HepG2 (cell line): ENCODE results near the gene LRRC15. TPM values are rescaled to one million over a fixed set of nuclear protein-coding genes. Genes with fewer than 3 reads are reported as not detected.

Source experiments
- ATAC-seq: fragments of 200-7000 bp; cut with Tn5 transposase; 3 replicates; pipeline ENCODE4 v1.9.1; 2020; ENCODE audit warnings: mild to moderate bottlenecking, moderate library complexity
- BruUV-seq: library from RNA; stranded (reverse); fragments of 400-500 nt; replicated peaks from 2 replicates; lab custom pipeline; 2021; lab: Mats Ljungman, UMichigan
- CTCF ChIA-PET: fragments of 300-600 bp; formaldehyde crosslinking; extraction: SDS; loops from one replicate; lab custom pipeline; 2021; ENCODE audit warnings: low total read pairs, inconsistent platforms, low intra/inter-chr PET ratio; lab: Yijun Ruan, JAX
- POLR2A ChIA-PET: fragments of 350-600 bp; sonication (Branson Sonifier 250); formaldehyde crosslinking; loops from one replicate; lab custom pipeline; 2020; ENCODE audit warnings: antibody characterized with exemption, inconsistent platforms; lab: Yijun Ruan, JAX
- DNase-seq: peaks from one replicate; pipeline ENCODE4 v3.0.0-alpha.2; 2015; ENCODE audit warnings: low spot score
- FAIRE-seq: peaks from 3 replicates; lab custom pipeline; 2011; peaks lifted over from hg19 to GRCh38; lab: Jason Lieb, UNC
- H2AFZ ChIP-seq: one replicate; pipeline ENCODE4 v1.6.1; 2011; ENCODE audit warnings: low read length, inconsistent platforms
- H3K27ac ChIP-seq: fragments of 300-600 bp; 3 replicates; pipeline ENCODE4 v1.8.0; 2011; ENCODE audit warnings: mixed run types, mild to moderate bottlenecking, mixed read lengths, low read length, inconsistent platforms; ENCODE audit not compliant: insufficient read depth; ENCODE audit errors: extremely low read length
- H3K27me3 ChIP-seq, 2 experiments: fragments of 200-600 bp in 1 of 2; 2 replicates in 1 of 2; 3 replicates in 1 of 2; pipeline versions ENCODE4 v1.6.0 to v1.8.0; 2011; ENCODE audit warnings: low read length in 2 of 2, mild to moderate bottlenecking in 2 of 2, moderate library complexity in 2 of 2, inconsistent platforms in 1 of 2; ENCODE audit not compliant: insufficient read depth in 2 of 2, control insufficient read depth in 1 of 2
- H3K36me3 ChIP-seq, 2 experiments: fragments of 200-600 bp in 1 of 2; replicated peaks in 1 of 2; 2 replicates in 1 of 2; 3 replicates in 1 of 2; pipeline versions ENCODE4 v1.5.1 to v1.8.0; 2011; ENCODE audit warnings: low read length in 2 of 2, inconsistent platforms in 1 of 2; ENCODE audit not compliant: insufficient read depth in 2 of 2, control insufficient read depth in 1 of 2
- H3K4me1 ChIP-seq: 2 replicates; pipeline ENCODE4 v1.5.1; 2012; ENCODE audit warnings: low read length, inconsistent platforms; ENCODE audit not compliant: insufficient read depth
- H3K4me2 ChIP-seq: 2 replicates; pipeline ENCODE4 v1.6.0; 2011; ENCODE audit warnings: low read depth, low read length, inconsistent platforms
- H3K4me3 ChIP-seq, 3 experiments: fragments of 200-600 bp in 1 of 3; sonication (generic), shearing (Covaris generic) in 1 of 3; replicated peaks in 1 of 3; 2 replicates each; pipeline ENCODE4 v1.5.1; 2011 to 2016; ENCODE audit warnings: low read length in 3 of 3, inconsistent platforms in 2 of 3, low read depth in 2 of 3, mild to moderate bottlenecking in 2 of 3, control low read depth in 1 of 3, mixed read lengths in 1 of 3; ENCODE audit not compliant: insufficient read depth in 1 of 3
- H3K79me2 ChIP-seq: one replicate; pipeline ENCODE4 v1.6.1; 2011; ENCODE audit warnings: low read length, inconsistent platforms; ENCODE audit not compliant: insufficient read depth
- H3K9ac ChIP-seq: 2 replicates; pipeline ENCODE4 v1.6.0; 2011; ENCODE audit warnings: mild to moderate bottlenecking, low read depth, low read length, inconsistent platforms; ENCODE audit not compliant: insufficient read depth
- H3K9me3 ChIP-seq: 2 replicates; pipeline ENCODE4 v1.5.1; 2012; ENCODE audit warnings: mild to moderate bottlenecking, low read length
- H4K20me1 ChIP-seq: 2 replicates; pipeline ENCODE4 v1.6.0; 2011; ENCODE audit warnings: inconsistent platforms, mild to moderate bottlenecking, low read length, moderate library complexity; ENCODE audit not compliant: insufficient read depth
- GTF2F1 ChIP-seq: fragments of 150-350 bp; IDR thresholded peaks from 2 replicates; pipeline ENCODE4 v1.6.1; 2014; ENCODE audit warnings: low read length
- HMGXB4 ChIP-seq, 2 experiments: sonication (generic) in 1 of 2; formaldehyde crosslinking in 1 of 2; IDR thresholded peaks; 2 replicates each; pipeline versions ENCODE4 v1.4.0 to v1.6.1; 2018 to 2020; ENCODE audit warnings: missing genetic modification reagents in 2 of 2, borderline replicate concordance in 1 of 2, low read depth in 1 of 2, mild to moderate bottlenecking in 1 of 2, missing biosample characterization in 1 of 2
- MAFF ChIP-seq: IDR thresholded peaks from 2 replicates; pipeline ENCODE4 v1.6.1; 2011; ENCODE audit warnings: low read depth, low read length, improper control_type of control experiment
- MAFG ChIP-seq: sonication (generic); formaldehyde crosslinking; IDR thresholded peaks from 2 replicates; pipeline ENCODE4 v1.5.1; 2020; ENCODE audit warnings: mild to moderate bottlenecking, missing genetic modification reagents
- REXO4 ChIP-seq: sonication (generic); formaldehyde crosslinking; IDR thresholded peaks from 2 replicates; pipeline ENCODE4 v1.8.0; 2022; ENCODE audit warnings: missing genetic modification reagents, mild to moderate bottlenecking, borderline replicate concordance
- SRSF1 ChIP-seq: fragments of 200-400 bp; formaldehyde crosslinking; optimal IDR thresholded peaks from 2 replicates; pipeline ENCODE3; 2017; ENCODE audit warnings: mild to moderate bottlenecking, low read depth, low read length, moderate library complexity
- STAT5B ChIP-seq: sonication (generic); formaldehyde crosslinking; IDR thresholded peaks from 2 replicates; pipeline ENCODE4 v1.4.0; 2020; ENCODE audit warnings: missing genetic modification reagents
- SYNCRIP ChIP-seq: fragments of 200-400 bp; formaldehyde crosslinking; IDR thresholded peaks from 2 replicates; pipeline ENCODE4 v1.6.1; 2018; ENCODE audit warnings: mild to moderate bottlenecking, low read depth, low read length; ENCODE audit not compliant: insufficient read depth
- ZNF274 ChIP-seq: sonication (generic); formaldehyde crosslinking; IDR thresholded peaks from 2 replicates; pipeline ENCODE4 v1.5.1; 2020; ENCODE audit warnings: mild to moderate bottlenecking, missing genetic modification reagents
- ZNF34 ChIP-seq: sonication (generic); formaldehyde crosslinking; IDR thresholded peaks from 2 replicates; pipeline ENCODE4 v1.4.0; 2020; ENCODE audit warnings: mild to moderate bottlenecking, missing genetic modification reagents, borderline replicate concordance
- ZNF343 ChIP-seq: sonication (generic); formaldehyde crosslinking; IDR thresholded peaks from 2 replicates; pipeline ENCODE4 v1.4.0; 2020; ENCODE audit warnings: mild to moderate bottlenecking, missing genetic modification reagents
- ZUFSP ChIP-seq: sonication (generic); formaldehyde crosslinking; IDR thresholded peaks from 2 replicates; pipeline ENCODE4 v1.9.0; 2021; ENCODE audit warnings: missing genetic modification reagents, mild to moderate bottlenecking, borderline replicate concordance
- WGBS: methylation state at CpG from one replicate; pipeline ENCODE4 v1.1.6; 2017; ENCODE audit warnings: low lambda C conversion rate; 5-methylcytosine and 5-hydroxymethylcytosine counted together
- in situ Hi-C: cut with HindIII; loops from 2 replicates; pipeline ENCODE4 v1.10.0; 2017; ENCODE audit warnings: low pct_unique_long_range_greater_than_20kb; ENCODE audit not compliant: extremely low pct_ligation_motif_present
- intact Hi-C: fragments of 100-400 bp; cut with micrococcal nuclease; formaldehyde crosslinking; loops from one replicate; pipeline ENCODE4 v1.10.0; 2022; ENCODE audit not compliant: unreplicated experiment
- polyA plus RNA-seq, 8 experiments: library from polyadenylated mRNA; depleted of rRNA in 3 of 8; stranded (reverse) in 7 of 8; unstranded in 1 of 8; fragments of >200 nt; fragmentation: Illumina TruSeq in 4 of 8; extraction: Trizol in 4 of 8; gene quantifications; 2 replicates each; pipeline versions ENCODE4 v1.2.1 to v1.2.3, GENCODE V29; 2011 to 2016; ENCODE audit warnings: low read depth in 4 of 8, missing spikeins in 1 of 8, mixed read lengths in 1 of 8; ENCODE audit not compliant: insufficient read depth in 1 of 8
- total RNA-seq, 5 experiments: library from RNA; depleted of rRNA; stranded (reverse); fragments of >200 nt; fragmentation: Illumina TruSeq; extraction: Trizol; gene quantifications; 2 replicates each; pipeline ENCODE4 v1.2.3, GENCODE V29; 2016; ENCODE audit warnings: low read depth in 1 of 5
- TF ChIP-seq, protein P1 (sequence below): sonication (generic); formaldehyde crosslinking; IDR thresholded peaks from 2 replicates; pipeline ENCODE4 v1.5.0; 2020; ENCODE audit warnings: mild to moderate bottlenecking, low read depth, missing genetic modification reagents, borderline replicate concordance

LRRC15 gene
- total and polyA plus RNA-seq, 2 of the 13 experiments (the other 11 are each of a cell fraction or from before 2014, with no cell fraction given): not detected

DNA sequence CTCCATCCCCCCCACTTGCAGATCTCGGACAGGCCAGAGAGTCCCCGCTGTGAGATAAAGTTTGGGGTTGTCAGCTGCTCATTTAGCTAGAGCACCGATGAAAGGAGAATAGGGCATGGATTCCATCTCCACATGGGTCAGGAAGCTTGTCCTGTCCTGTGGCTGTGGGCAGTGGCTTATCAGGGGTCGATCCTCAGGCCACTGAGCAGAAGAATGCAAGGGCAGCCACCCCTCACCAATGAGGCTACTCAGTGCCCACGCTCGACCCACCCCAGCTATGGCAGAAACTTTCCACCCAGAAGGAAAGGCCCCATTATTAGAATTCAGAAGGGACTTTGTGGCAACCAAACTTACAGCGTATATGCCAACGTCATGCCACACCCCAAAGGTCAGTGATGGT is 61.7 kb downstream of the LRRC15 start:
- ATAC-seq: no peak
- Histone ChIP-seq H3K36me3 (no peaks in the 10 kb centered on the region), H3K9me3 (no peaks in the 10 kb centered on the region), H3K27me3 (peaks cover 8 to 57% of the 10 kb centered on the region in 2 experiments; a peak in 4 of 5 replicates), H4K20me1 (no peaks in the 10 kb centered on the region), H3K27ac (no peak overlapping the region), H3K9ac (no peak overlapping the region), H3K4me3 (no peak overlapping the region), H3K4me1 (peaks cover 16% of the 10 kb centered on the region), H2AFZ (no peak overlapping the region), H3K4me2 (no peak overlapping the region), H3K79me2 (no peaks in the 10 kb centered on the region)
- POLR2A ChIA-PET: no interaction called here
- WGBS: 91% methylated on average over 4 of the region's 8 CpGs
- intact Hi-C loops: no loop called here
- no peak for FAIRE-seq
- in situ Hi-C loops: loop anchor here (25.0 kb wide), 1 partner anchor 646 kb away; no protein-coding TSS in a partner anchor
- CTCF ChIA-PET: no interaction called here
- DNase-seq: no peak
- TF ChIP-seq MAFF: no peak
- TF ChIP-seq, protein P1, sequence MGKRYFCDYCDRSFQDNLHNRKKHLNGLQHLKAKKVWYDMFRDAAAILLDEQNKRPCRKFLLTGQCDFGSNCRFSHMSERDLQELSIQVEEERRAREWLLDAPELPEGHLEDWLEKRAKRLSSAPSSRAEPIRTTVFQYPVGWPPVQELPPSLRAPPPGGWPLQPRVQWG (CRISPR knock-in tag): no peak
- TF ChIP-seq, all 625 proteins: peak for 0
- BruUV-seq: no TSS peak

GRCh38 chr3:194306771-194307640 is 62.5 kb downstream of the LRRC15 start:
- Histone ChIP-seq H3K79me2 (no peaks in the 10 kb centered on the region), H3K36me3 (no peaks in the 10 kb centered on the region), H3K4me2 (no peak overlapping the region), H2AFZ (no peak overlapping the region), H3K4me3 (no peak overlapping the region), H3K4me1 (peaks cover 12% of the 10 kb centered on the region), H3K9ac (no peak overlapping the region), H3K27me3 (peaks cover 8 to 59% of the 10 kb centered on the region in 2 experiments; a peak in 3 of 5 replicates), H3K9me3 (no peaks in the 10 kb centered on the region), H4K20me1 (no peaks in the 10 kb centered on the region), H3K27ac (no peak overlapping the region)
- DNase-seq: no peak
- no peak for ATAC-seq
- CTCF ChIA-PET: no interaction called here
- intact Hi-C loops (no loop called here), in situ Hi-C loops (loop anchor here (25.0 kb wide), 1 partner anchor 645 kb away; no protein-coding TSS in a partner anchor)
- no peak for FAIRE-seq
- BruUV-seq: no TSS peak
- POLR2A ChIA-PET: no interaction called here
- 45% methylated on average over 11 of the region's 13 CpGs for WGBS
- TF ChIP-seq REXO4 (CRISPR knock-in tag): no peak
- no peak for TF ChIP-seq HMGXB4 (CRISPR knock-in tag; IDR thresholded peaks at IDR 0.05; ENCODE audit: borderline replicate concordance in 1 of 2, low read depth in 1 of 2)
- TF ChIP-seq GTF2F1: no peak
- TF ChIP-seq STAT5B (CRISPR knock-in tag): no peak
- TF ChIP-seq ZNF343 (CRISPR knock-in tag): no peak
- no peak for TF ChIP-seq ZNF274 (CRISPR knock-in tag)
- no peak for TF ChIP-seq SRSF1
- no peak for TF ChIP-seq SYNCRIP
- no peak for TF ChIP-seq ZUFSP
- TF ChIP-seq ZNF34 (CRISPR knock-in tag): no peak
- TF ChIP-seq MAFG (CRISPR knock-in tag): no peak
